GM23338 (cell line): ENCODE measurements around the gene KRTAP20-1. TPM values are rescaled to one million over a fixed set of nuclear protein-coding genes. Genes with fewer than 3 reads are reported as not detected.

Experiments used
- ATAC-seq: fragments of 200-7000 bp; cut with Tn5 transposase; 3 replicates; pipeline ENCODE4 v1.9.1; 2020
- DNase-seq: peaks from one replicate; pipeline ENCODE4 v3.0.0-alpha.2; 2015; ENCODE audit warnings: low spot score
- H2AFZ ChIP-seq: fragments of 200-600 bp; sonication (generic); 2 replicates; pipeline ENCODE4 v1.8.0; 2016; ENCODE audit warnings: antibody characterized with exemption, mild to moderate bottlenecking, moderate library complexity
- H3F3A ChIP-seq: fragments of 200-600 bp; sonication (generic); replicated peaks from 2 replicates; pipeline ENCODE4 v1.8.0; 2017; ENCODE audit warnings: antibody characterized with exemption, mixed run types, low read depth
- H3K27ac ChIP-seq: fragments of 200-600 bp; sonication (generic); 2 replicates; pipeline ENCODE4 v1.6.1; 2016; ENCODE audit warnings: low read depth
- H3K27me3 ChIP-seq: fragments of 200-600 bp; sonication (generic); 2 replicates; pipeline ENCODE4 v1.8.0; 2016; ENCODE audit warnings: mild to moderate bottlenecking, mixed run types, moderate library complexity; ENCODE audit not compliant: insufficient read depth
- H3K36me3 ChIP-seq: fragments of 200-600 bp; sonication (generic); 2 replicates; pipeline ENCODE4 v1.8.0; 2016; ENCODE audit warnings: mild to moderate bottlenecking; ENCODE audit not compliant: insufficient read depth
- H3K4me1 ChIP-seq: fragments of 200-600 bp; sonication (generic); 2 replicates; pipeline ENCODE4 v1.8.0; 2016; ENCODE audit warnings: mild to moderate bottlenecking, moderate library complexity; ENCODE audit not compliant: insufficient read depth
- H3K4me2 ChIP-seq: fragments of 200-600 bp; sonication (generic); 2 replicates; pipeline ENCODE4 v1.7.1; 2017; ENCODE audit warnings: mixed run types
- H3K4me3 ChIP-seq: fragments of 200-600 bp; sonication (generic); 2 replicates; pipeline ENCODE4 v1.6.1; 2016; ENCODE audit warnings: mixed run types
- H3K79me2 ChIP-seq: fragments of 200-600 bp; sonication (generic); replicated peaks from 2 replicates; pipeline ENCODE4 v1.8.0; 2017; ENCODE audit warnings: mild to moderate bottlenecking; ENCODE audit not compliant: insufficient read depth
- H3K9me2 ChIP-seq: fragments of 200-600 bp; sonication (generic); 2 replicates; pipeline ENCODE4 v1.8.0; 2017; ENCODE audit not compliant: insufficient read depth
- H4K20me1 ChIP-seq: fragments of 200-600 bp; sonication (generic); replicated peaks from 2 replicates; pipeline ENCODE4 v1.8.0; 2017; ENCODE audit warnings: mild to moderate bottlenecking; ENCODE audit not compliant: insufficient read depth
- H3K27ac Mint-ChIP-seq: 2 replicates; pipeline ENCODE4 v1.8.0; 2020; ENCODE audit warnings: inconsistent platforms, mild to moderate bottlenecking, moderate library complexity, mixed read lengths
- H3K27me3 Mint-ChIP-seq: 3 replicates; pipeline ENCODE4 v1.8.0; 2022; ENCODE audit warnings: low read depth, mild to moderate bottlenecking, moderate library complexity, mixed read lengths, inconsistent platforms; ENCODE audit not compliant: insufficient read depth, poor library complexity
- H3K36me3 Mint-ChIP-seq: 3 replicates; pipeline ENCODE4 v1.8.0; 2021; ENCODE audit warnings: low read depth, mild to moderate bottlenecking, inconsistent platforms, moderate library complexity, mixed read lengths
- H3K4me1 Mint-ChIP-seq: 3 replicates; pipeline ENCODE4 v1.8.0; 2020; ENCODE audit warnings: mild to moderate bottlenecking, inconsistent platforms, mixed read lengths
- H3K4me3 Mint-ChIP-seq: 3 replicates; pipeline ENCODE4 v1.8.0; 2021; ENCODE audit warnings: moderate library complexity, mild to moderate bottlenecking, inconsistent platforms, mixed read lengths
- H3K9me3 Mint-ChIP-seq: 3 replicates; pipeline ENCODE4 v1.8.0; 2020; ENCODE audit warnings: moderate library complexity, mild to moderate bottlenecking, inconsistent platforms, mixed read lengths
- CREB1 ChIP-seq: fragments of 250-450 bp; sonication (Bioruptor Pico); IDR thresholded peaks from 2 replicates; pipeline ENCODE4 v1.5.0; 2020; ENCODE audit warnings: low read depth, mild to moderate bottlenecking, moderate library complexity
- EZH2 ChIP-seq: fragments of 200-600 bp; sonication (generic); IDR thresholded peaks from one replicate; pipeline ENCODE4 v1.8.0; 2017; ENCODE audit warnings: antibody characterized with exemption, mild to moderate bottlenecking, low read depth; ENCODE audit not compliant: unreplicated experiment
- NANOG ChIP-seq: IDR thresholded peaks from 2 replicates; pipeline ENCODE4 v1.6.1; 2016; ENCODE audit warnings: antibody characterized with exemption, borderline replicate concordance
- POLR2AphosphoS5 ChIP-seq: IDR thresholded peaks from 2 replicates; pipeline ENCODE4 v1.6.1; 2016; ENCODE audit warnings: antibody characterized with exemption, low read depth
- STAT1 ChIP-seq: IDR thresholded peaks from one replicate; pipeline ENCODE4 v1.6.1; 2016; ENCODE audit warnings: antibody characterized with exemption; ENCODE audit not compliant: unreplicated experiment
- ZNF114 ChIP-seq: fragments of 250-450 bp; sonication (Bioruptor Pico); IDR thresholded peaks from 2 replicates; pipeline ENCODE4 v1.5.0; 2020; ENCODE audit warnings: mild to moderate bottlenecking, moderate library complexity
- ZNF331 ChIP-seq: fragments of 250-450 bp; sonication (Bioruptor Pico); IDR thresholded peaks from 2 replicates; pipeline ENCODE4 v1.5.0; 2020; ENCODE audit warnings: low read depth, mild to moderate bottlenecking, moderate library complexity
- polyA plus RNA-seq: library from polyadenylated mRNA; unstranded; fragments of >200 nt; fragmentation: Nextera tagmentation; extraction: Ambion mirVana; gene quantifications from 2 replicates; pipeline ENCODE4 v1.2.1, GENCODE V29; 2016
- total RNA-seq: library from RNA; depleted of rRNA; stranded (reverse); fragments of >200 nt; shearing (Covaris generic); gene quantifications from 2 replicates; pipeline ENCODE4 v1.2.3, GENCODE V29; 2014
- TF ChIP-seq, protein P1 (sequence below), 2 experiments: fragments of 200-600 bp in 1 of 2; sonication (generic) in 1 of 2; conservative IDR thresholded peaks; 2 replicates each; pipeline versions ENCODE4 v1.5.1 to v1.6.1; 2016 to 2017; ENCODE audit warnings: antibody characterized with exemption in 2 of 2, low read depth in 2 of 2, mild to moderate bottlenecking in 2 of 2, moderate library complexity in 1 of 2
- TF ChIP-seq, protein P2 (sequence below): IDR thresholded peaks from 2 replicates; pipeline ENCODE4 v1.6.1; 2016; ENCODE audit warnings: antibody characterized with exemption
- TF ChIP-seq, protein P3 (sequence below): IDR thresholded peaks from one replicate; pipeline ENCODE4 v1.6.1; 2018; ENCODE audit warnings: antibody characterized with exemption; ENCODE audit not compliant: unreplicated experiment

Gene KRTAP20-1
- total and polyA plus RNA-seq, 2 experiments from 2014 or later: not detected

DNA sequence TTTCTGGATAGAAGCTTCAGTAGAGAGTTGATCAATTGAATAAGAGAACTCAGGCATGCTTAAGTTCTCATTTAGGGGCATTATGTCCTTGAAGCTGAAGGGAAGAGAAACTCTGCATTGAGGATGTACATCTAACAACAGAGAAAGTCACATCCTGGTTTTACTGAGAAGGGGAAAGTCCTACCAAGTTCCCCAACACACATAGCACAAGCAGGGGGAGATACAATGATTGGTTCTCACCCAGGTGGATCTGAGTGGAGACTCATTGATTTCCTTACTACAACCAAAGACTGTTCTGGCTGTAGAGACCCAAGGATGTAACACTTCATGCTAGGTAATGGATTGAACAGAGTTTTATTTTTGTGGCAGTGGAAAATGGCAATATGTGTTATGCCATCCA is 1.0 kb upstream of the KRTAP20-1 start:
- no peak overlapping the region for H3K4me3 ChIP-seq
- H3K27ac ChIP-seq: no peak overlapping the region
- Mint-ChIP-seq H3K36me3 (no peaks in the 10 kb centered on the region), H3K4me1 (no peaks in the 10 kb centered on the region), H3K9me3 (peaks cover 7% of the 10 kb centered on the region; the same call in 2 of the 3 replicates), H3K4me3 (no peak overlapping the region), H3K27ac (no peak overlapping the region), H3K27me3 (no peaks in the 10 kb centered on the region)
- H3K4me2 ChIP-seq: no peak overlapping the region
- no peaks in the 10 kb centered on the region for H3K4me1 ChIP-seq
- ATAC-seq (no peak), DNase-seq (no peak)
- H3K36me3 ChIP-seq: no peaks in the 10 kb centered on the region
- H3F3A ChIP-seq: no peaks in the 10 kb centered on the region
- no peak overlapping the region for H2AFZ ChIP-seq
- H4K20me1 ChIP-seq: no peaks in the 10 kb centered on the region
- TF ChIP-seq STAT1 (no peak), POLR2AphosphoS5 (no peak), NANOG (no peak), ZNF331 (CRISPR knock-in tag) (no peak), EZH2 (no peak), ZNF114 (CRISPR knock-in tag) (no peak), CREB1 (no peak)
- TF ChIP-seq, protein P1, sequence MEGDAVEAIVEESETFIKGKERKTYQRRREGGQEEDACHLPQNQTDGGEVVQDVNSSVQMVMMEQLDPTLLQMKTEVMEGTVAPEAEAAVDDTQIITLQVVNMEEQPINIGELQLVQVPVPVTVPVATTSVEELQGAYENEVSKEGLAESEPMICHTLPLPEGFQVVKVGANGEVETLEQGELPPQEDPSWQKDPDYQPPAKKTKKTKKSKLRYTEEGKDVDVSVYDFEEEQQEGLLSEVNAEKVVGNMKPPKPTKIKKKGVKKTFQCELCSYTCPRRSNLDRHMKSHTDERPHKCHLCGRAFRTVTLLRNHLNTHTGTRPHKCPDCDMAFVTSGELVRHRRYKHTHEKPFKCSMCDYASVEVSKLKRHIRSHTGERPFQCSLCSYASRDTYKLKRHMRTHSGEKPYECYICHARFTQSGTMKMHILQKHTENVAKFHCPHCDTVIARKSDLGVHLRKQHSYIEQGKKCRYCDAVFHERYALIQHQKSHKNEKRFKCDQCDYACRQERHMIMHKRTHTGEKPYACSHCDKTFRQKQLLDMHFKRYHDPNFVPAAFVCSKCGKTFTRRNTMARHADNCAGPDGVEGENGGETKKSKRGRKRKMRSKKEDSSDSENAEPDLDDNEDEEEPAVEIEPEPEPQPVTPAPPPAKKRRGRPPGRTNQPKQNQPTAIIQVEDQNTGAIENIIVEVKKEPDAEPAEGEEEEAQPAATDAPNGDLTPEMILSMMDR (conservative IDR thresholded peaks at IDR 0.05; ENCODE audit: low read depth in 2 of 2): no peak
- TF ChIP-seq, protein P2, sequence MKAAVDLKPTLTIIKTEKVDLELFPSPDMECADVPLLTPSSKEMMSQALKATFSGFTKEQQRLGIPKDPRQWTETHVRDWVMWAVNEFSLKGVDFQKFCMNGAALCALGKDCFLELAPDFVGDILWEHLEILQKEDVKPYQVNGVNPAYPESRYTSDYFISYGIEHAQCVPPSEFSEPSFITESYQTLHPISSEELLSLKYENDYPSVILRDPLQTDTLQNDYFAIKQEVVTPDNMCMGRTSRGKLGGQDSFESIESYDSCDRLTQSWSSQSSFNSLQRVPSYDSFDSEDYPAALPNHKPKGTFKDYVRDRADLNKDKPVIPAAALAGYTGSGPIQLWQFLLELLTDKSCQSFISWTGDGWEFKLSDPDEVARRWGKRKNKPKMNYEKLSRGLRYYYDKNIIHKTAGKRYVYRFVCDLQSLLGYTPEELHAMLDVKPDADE: no peak
- H3K79me2 ChIP-seq: no peaks in the 10 kb centered on the region
- H3K27me3 ChIP-seq: no peaks in the 10 kb centered on the region
- no peaks in the 10 kb centered on the region for H3K9me2 ChIP-seq

DNA sequence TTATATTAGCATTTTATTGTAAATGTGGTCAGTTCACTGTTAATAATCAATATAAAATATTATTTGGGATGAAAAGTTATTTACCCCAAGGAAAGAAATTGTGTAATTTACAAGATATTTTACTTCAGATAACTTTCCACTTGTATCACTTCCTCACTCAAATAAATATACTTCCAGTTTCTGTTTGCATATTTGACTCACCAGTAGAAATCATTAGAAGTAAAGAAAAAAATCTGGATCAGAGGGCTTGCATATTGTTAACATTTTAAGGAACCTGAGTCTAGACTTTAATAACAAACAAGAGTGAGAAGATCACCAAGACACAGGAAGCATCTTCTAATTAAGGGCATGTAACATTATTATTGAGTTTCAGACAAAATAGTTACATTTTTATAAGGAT is 3.9 kb downstream of the KRTAP20-1 start:
- no peaks in the 10 kb centered on the region for H3K9me2 ChIP-seq
- Mint-ChIP-seq H3K9me3 (peaks cover 7% of the 10 kb centered on the region), H3K4me1 (no peaks in the 10 kb centered on the region), H3K4me3 (no peak overlapping the region), H3K27me3 (no peaks in the 10 kb centered on the region), H3K27ac (no peak overlapping the region), H3K36me3 (0 out of 3 replicates have a peak, but pooled peaks cover 5% of the 10 kb centered on the region)
- no peaks in the 10 kb centered on the region for H3K27me3 ChIP-seq
- no peaks in the 10 kb centered on the region for H3F3A ChIP-seq
- H3K4me3 ChIP-seq: no peak overlapping the region
- H3K4me1 ChIP-seq: no peaks in the 10 kb centered on the region
- H3K27ac ChIP-seq: no peak overlapping the region
- no peak for DNase-seq
- H3K79me2 ChIP-seq: no peaks in the 10 kb centered on the region
- H2AFZ ChIP-seq: no peak overlapping the region
- no peak for ATAC-seq
- H4K20me1 ChIP-seq: no peaks in the 10 kb centered on the region
- no peak overlapping the region for H3K4me2 ChIP-seq
- H3K36me3 ChIP-seq: no peaks in the 10 kb centered on the region
- TF ChIP-seq NANOG (no peak), CREB1 (no peak), EZH2 (no peak), ZNF114 (CRISPR knock-in tag) (no peak)
- TF ChIP-seq, protein P3, sequence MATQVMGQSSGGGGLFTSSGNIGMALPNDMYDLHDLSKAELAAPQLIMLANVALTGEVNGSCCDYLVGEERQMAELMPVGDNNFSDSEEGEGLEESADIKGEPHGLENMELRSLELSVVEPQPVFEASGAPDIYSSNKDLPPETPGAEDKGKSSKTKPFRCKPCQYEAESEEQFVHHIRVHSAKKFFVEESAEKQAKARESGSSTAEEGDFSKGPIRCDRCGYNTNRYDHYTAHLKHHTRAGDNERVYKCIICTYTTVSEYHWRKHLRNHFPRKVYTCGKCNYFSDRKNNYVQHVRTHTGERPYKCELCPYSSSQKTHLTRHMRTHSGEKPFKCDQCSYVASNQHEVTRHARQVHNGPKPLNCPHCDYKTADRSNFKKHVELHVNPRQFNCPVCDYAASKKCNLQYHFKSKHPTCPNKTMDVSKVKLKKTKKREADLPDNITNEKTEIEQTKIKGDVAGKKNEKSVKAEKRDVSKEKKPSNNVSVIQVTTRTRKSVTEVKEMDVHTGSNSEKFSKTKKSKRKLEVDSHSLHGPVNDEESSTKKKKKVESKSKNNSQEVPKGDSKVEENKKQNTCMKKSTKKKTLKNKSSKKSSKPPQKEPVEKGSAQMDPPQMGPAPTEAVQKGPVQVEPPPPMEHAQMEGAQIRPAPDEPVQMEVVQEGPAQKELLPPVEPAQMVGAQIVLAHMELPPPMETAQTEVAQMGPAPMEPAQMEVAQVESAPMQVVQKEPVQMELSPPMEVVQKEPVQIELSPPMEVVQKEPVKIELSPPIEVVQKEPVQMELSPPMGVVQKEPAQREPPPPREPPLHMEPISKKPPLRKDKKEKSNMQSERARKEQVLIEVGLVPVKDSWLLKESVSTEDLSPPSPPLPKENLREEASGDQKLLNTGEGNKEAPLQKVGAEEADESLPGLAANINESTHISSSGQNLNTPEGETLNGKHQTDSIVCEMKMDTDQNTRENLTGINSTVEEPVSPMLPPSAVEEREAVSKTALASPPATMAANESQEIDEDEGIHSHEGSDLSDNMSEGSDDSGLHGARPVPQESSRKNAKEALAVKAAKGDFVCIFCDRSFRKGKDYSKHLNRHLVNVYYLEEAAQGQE: no peak
